C4-2B (cell line): ENCODE data around the gene MRNIP.

ENCODE experiments used
- H3K27ac ChIP-seq: fragments of 450-650 bp; 2 replicates; pipeline ENCODE4 v1.5.1; 2017
- CTCF ChIP-seq: fragments of 450-650 bp; conservative IDR thresholded peaks from 2 replicates; pipeline ENCODE4 v1.5.1; 2017; ENCODE audit warnings: mild to moderate bottlenecking
- ZFX ChIP-seq: fragments of 450-650 bp; IDR thresholded peaks from 2 replicates; pipeline ENCODE4 v1.6.1; 2017

Gene MRNIP

DNA sequence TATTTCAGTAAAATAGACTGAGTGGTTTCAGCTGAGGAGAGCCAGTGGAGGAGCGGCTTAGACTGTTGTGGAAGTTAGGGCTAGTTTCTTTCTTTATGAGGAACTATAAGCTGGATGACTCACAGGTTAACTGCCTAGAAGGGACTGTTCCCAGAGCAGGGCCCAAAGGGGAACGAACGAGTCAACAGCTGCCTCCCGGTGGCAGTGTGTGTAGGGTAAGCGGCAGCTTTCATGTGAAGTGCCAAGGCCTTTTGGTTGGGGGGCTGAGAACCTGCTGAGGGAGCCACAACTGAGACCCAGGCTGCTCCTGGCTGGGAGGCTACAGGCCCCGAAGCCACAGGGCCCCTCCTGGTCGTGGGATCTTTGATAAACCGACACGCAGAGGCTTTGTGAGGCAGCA is 30.9 kb downstream of the MRNIP start:
- TF ChIP-seq ZFX (no peak), CTCF (no peak)
- no peak overlapping the region for H3K27ac ChIP-seq

DNA sequence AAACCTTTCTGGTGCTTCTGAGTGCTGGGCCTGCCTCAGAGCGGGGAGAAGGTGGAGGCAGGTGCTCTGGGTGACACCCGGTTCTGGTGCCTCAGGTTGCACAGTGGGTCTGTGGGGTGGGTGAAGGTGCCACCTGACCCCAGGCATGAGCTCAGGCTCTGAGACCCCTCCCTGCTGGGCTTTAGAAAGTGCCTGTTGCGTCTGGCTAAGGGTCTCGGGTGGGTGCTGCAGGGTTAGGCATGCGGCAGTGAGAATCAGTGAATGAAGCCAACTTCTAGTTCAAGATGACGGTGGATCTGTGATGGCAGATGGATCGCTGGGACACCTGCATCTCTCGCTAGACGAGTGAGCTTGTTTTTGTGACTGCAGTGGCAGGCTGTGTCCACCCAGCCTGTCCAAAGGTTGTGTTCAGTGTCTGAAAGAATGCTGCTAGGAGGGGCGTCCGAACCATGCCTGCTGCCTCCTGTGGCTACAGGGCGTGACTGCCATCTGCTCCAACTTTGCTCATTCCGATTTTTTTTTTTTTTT is 32.9 kb downstream of the MRNIP start:
- TF ChIP-seq CTCF, result no peak
- TF ChIP-seq ZFX, result no peak
- H3K27ac ChIP-seq, result no peak overlapping the region

GRCh38 chr5:179824745-179825112 is 33.9 kb downstream of the MRNIP start:
- TF ChIP-seq CTCF, result no peak
- no peak for TF ChIP-seq ZFX
- H3K27ac ChIP-seq, result no peak overlapping the region

DNA sequence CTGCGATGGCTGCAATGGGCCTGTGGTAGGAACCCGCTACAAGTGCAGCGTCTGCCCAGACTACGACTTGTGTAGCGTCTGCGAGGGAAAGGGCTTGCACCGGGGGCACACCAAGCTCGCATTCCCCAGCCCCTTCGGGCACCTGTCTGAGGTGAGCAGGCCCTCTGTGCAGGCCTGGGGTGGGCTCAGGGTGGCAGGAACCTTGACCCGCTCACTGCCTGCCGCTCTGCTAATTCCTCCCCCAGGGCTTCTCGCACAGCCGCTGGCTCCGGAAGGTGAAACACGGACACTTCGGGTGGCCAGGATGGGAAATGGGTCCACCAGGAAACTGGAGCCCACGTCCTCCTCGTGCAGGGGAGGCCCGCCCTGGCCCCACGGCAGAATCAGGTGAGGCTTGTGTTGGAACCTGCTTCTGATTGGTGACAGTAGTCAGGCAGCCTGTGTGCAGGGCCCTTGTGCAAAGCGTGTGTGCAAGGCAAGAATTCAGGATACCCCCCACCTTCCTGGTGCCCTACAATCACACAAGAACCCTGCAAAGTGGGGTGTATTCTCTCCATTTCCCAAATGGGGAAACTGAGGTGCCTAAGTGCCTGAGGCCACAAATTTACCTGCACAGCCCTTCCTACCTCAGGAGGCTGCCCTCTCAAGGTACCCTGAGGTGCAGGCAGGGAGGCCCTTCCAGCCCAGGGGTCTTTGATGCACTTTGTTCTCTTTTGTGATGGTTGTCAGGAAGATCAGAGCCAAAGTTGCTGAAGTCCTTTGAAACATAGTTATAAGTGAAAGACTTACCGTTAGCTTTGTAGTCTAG is 34.5 kb downstream of the MRNIP start:
- TF ChIP-seq CTCF (no peak), ZFX (no peak)

DNA sequence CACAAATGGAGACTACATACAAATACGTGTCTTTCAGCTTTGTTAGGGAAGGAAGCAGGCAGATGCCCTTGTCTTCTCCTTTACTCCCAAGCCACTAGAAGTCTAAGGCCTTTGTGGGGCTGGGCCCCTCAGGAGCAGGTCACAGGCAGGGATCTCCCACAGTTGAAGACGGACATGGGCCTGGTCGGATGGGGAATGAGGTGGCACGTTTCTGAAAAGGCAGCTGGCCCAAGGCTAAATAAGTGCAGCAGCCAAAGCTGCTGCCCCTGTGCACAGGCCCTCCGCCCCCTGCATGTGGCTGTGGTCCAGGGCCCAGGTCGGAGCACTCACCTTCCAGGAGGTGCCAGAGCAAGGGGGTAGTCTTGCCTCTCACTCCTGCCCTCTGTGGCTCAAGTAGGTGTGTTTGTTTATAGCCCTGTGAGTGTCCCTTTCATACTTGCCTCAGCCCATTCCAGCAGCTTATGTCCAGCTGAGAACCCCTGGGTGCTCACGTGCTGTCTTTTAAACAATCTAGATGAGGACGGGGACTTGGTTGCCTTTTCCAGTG is 36.1 kb downstream of the MRNIP start:
- TF ChIP-seq CTCF (no peak), ZFX (no peak)
- H3K27ac ChIP-seq, result peak overlapping the region; percentile 13

More for the DNA sequence above, 34.5 kb downstream of the MRNIP start:
- no peak overlapping the region for H3K27ac ChIP-seq

DNA sequence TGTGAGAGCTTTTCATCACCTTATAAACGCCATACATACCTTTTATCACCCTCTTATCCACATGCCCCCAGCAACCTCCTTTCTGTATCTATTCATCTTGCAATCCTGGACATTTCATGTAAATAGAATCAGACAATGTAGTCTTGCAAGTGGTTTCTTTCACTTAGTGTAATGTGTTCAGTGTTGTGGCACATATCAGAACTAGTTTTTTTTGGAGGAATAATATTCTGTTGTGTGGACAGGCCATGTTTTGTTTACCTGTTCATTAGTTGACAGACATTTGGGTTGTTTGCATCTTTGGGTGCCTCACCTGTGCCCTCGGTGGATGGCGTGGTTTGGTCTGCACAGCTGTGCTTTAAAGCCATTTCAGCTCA is 36.6 kb downstream of the MRNIP start:
- TF ChIP-seq CTCF (no peak), ZFX (no peak)
- H3K27ac ChIP-seq, result peak overlapping the region; percentile 13

- no peak; the same call in 1 of the 2 replicates for TF ChIP-seq CTCF
- peak; percentile 64; the same call in 1 of the 2 replicates for TF ChIP-seq ZFX
- peak overlapping the region; percentile 93 for H3K27ac ChIP-seq
These were observed 37.1 kb downstream of the MRNIP start for GRCh38 chr5:179821298-179822058.
